Measurements from ENCODE around the gene BHLHE23.

BHLHE23 gene

GRCh38 chr20:63047946-63048345 is 41.2 kb upstream of the BHLHE23 start:
- Histone ChIP-seq H3K9me3 (ENCODE audit: control insufficient read depth, insufficient read depth, low read length) (no peaks in the 10 kb centered on the region; the same call in 1 of the 2 replicates), H3K9ac (ENCODE audit: low read depth, low read length) (no peak overlapping the region), H3K4me1 (ENCODE audit: insufficient read depth, low read length) (no peaks in the 10 kb centered on the region; the same call in 1 of the 2 replicates), H3K36me3 (ENCODE audit: insufficient read depth, low read length) (no peaks in the 10 kb centered on the region)

- H3K36me3 ChIP-seq (ENCODE audit: insufficient read depth, low read length): no peaks in the 10 kb centered on the region
These were observed 40.5 kb upstream of the BHLHE23 start for GRCh38 chr20:63047267-63047666.

GRCh38 chr20:63046841-63047240 is 40.1 kb upstream of the BHLHE23 start:
- no peak overlapping the region for H3K9ac ChIP-seq (ENCODE audit: low read depth, low read length)
- H3K36me3 ChIP-seq (ENCODE audit: insufficient read depth, low read length): no peaks in the 10 kb centered on the region
- no peaks in the 10 kb centered on the region; the same call in 1 of the 2 replicates for H3K9me3 ChIP-seq (ENCODE audit: control insufficient read depth, insufficient read depth, low read length)
- no peaks in the 10 kb centered on the region for H3K4me1 ChIP-seq (ENCODE audit: insufficient read depth, low read length)

More at GRCh38 chr20:63047267-63047666, 40.5 kb upstream of the BHLHE23 start:
- Histone ChIP-seq H3K9me3 (ENCODE audit: control insufficient read depth, insufficient read depth, low read length) (no peaks in the 10 kb centered on the region; the same call in 1 of the 2 replicates), H3K9ac (ENCODE audit: low read depth, low read length) (no peak overlapping the region), H3K4me1 (ENCODE audit: insufficient read depth, low read length) (no peaks in the 10 kb centered on the region; the same call in 1 of the 2 replicates)

- Histone ChIP-seq H3K9ac (ENCODE audit: low read depth, low read length) (no peak overlapping the region), H3K9me3 (ENCODE audit: control insufficient read depth, insufficient read depth, low read length) (no peaks in the 10 kb centered on the region; the same call in 1 of the 2 replicates), H3K4me1 (ENCODE audit: insufficient read depth, low read length) (no peaks in the 10 kb centered on the region), H3K36me3 (ENCODE audit: insufficient read depth, low read length) (no peaks in the 10 kb centered on the region)
These were observed 39.2 kb upstream of the BHLHE23 start for GRCh38 chr20:63045991-63046390.

GRCh38 chr20:63045401-63045800 is 38.6 kb upstream of the BHLHE23 start:
- H3K9me3 ChIP-seq (ENCODE audit: control insufficient read depth, insufficient read depth, low read length): no peaks in the 10 kb centered on the region; the same call in 1 of the 2 replicates
- H3K9ac ChIP-seq (ENCODE audit: low read depth, low read length): no peak overlapping the region
- no peaks in the 10 kb centered on the region for H3K4me1 ChIP-seq (ENCODE audit: insufficient read depth, low read length)
- no peaks in the 10 kb centered on the region for H3K36me3 ChIP-seq (ENCODE audit: insufficient read depth, low read length)

- Histone ChIP-seq H3K9ac (ENCODE audit: low read depth, low read length) (no peak overlapping the region), H3K4me1 (ENCODE audit: insufficient read depth, low read length) (no peaks in the 10 kb centered on the region), H3K36me3 (ENCODE audit: insufficient read depth, low read length) (no peaks in the 10 kb centered on the region), H3K9me3 (ENCODE audit: control insufficient read depth, insufficient read depth, low read length) (no peaks in the 10 kb centered on the region; the same call in 1 of the 2 replicates)
These were observed 37.8 kb upstream of the BHLHE23 start for GRCh38 chr20:63044605-63045004.

GRCh38 chr20:63044204-63044600 is 37.4 kb upstream of the BHLHE23 start:
- no peaks in the 10 kb centered on the region; the same call in 1 of the 2 replicates for H3K9me3 ChIP-seq (ENCODE audit: control insufficient read depth, insufficient read depth, low read length)
- no peak overlapping the region for H3K9ac ChIP-seq (ENCODE audit: low read depth, low read length)
- no peaks in the 10 kb centered on the region for H3K4me1 ChIP-seq (ENCODE audit: insufficient read depth, low read length)
- H3K36me3 ChIP-seq (ENCODE audit: insufficient read depth, low read length): no peaks in the 10 kb centered on the region

GRCh38 chr20:63043348-63044203 is 36.8 kb upstream of the BHLHE23 start:
- Histone ChIP-seq H3K36me3 (ENCODE audit: insufficient read depth, low read length) (no peaks in the 10 kb centered on the region), H3K9me3 (ENCODE audit: control insufficient read depth, insufficient read depth, low read length) (no peaks in the 10 kb centered on the region; the same call in 1 of the 2 replicates), H3K9ac (ENCODE audit: low read depth, low read length) (no peak overlapping the region), H3K4me1 (ENCODE audit: insufficient read depth, low read length) (no peaks in the 10 kb centered on the region)

- H3K9ac ChIP-seq (ENCODE audit: low read depth, low read length): no peak overlapping the region
- H3K36me3 ChIP-seq (ENCODE audit: insufficient read depth, low read length): no peaks in the 10 kb centered on the region
- H3K4me1 ChIP-seq (ENCODE audit: insufficient read depth, low read length): peaks cover 2% of the 10 kb centered on the region; the same call in 1 of the 2 replicates
- H3K9me3 ChIP-seq (ENCODE audit: control insufficient read depth, insufficient read depth, low read length): no peaks in the 10 kb centered on the region; the same call in 1 of the 2 replicates
These were observed 35.8 kb upstream of the BHLHE23 start for GRCh38 chr20:63042448-63043071.

- Histone ChIP-seq H3K9ac (ENCODE audit: low read depth, low read length) (no peak overlapping the region), H3K36me3 (ENCODE audit: insufficient read depth, low read length) (no peaks in the 10 kb centered on the region), H3K9me3 (ENCODE audit: control insufficient read depth, insufficient read depth, low read length) (no peaks in the 10 kb centered on the region), H3K4me1 (ENCODE audit: insufficient read depth, low read length) (peaks cover 6% of the 10 kb centered on the region)
These were observed 35.0 kb upstream of the BHLHE23 start for GRCh38 chr20:63041776-63042175.

- Histone ChIP-seq H3K4me1 (ENCODE audit: insufficient read depth, low read length) (peaks cover 18% of the 10 kb centered on the region), H3K9ac (ENCODE audit: low read depth, low read length) (no peak overlapping the region), H3K36me3 (ENCODE audit: insufficient read depth, low read length) (no peaks in the 10 kb centered on the region), H3K9me3 (ENCODE audit: control insufficient read depth, insufficient read depth, low read length) (no peaks in the 10 kb centered on the region)
These were observed 31.0 kb upstream of the BHLHE23 start for GRCh38 chr20:63037669-63038268.

- Histone ChIP-seq H3K36me3 (ENCODE audit: insufficient read depth, low read length) (no peaks in the 10 kb centered on the region), H3K9ac (ENCODE audit: low read depth, low read length) (no peak overlapping the region), H3K4me1 (ENCODE audit: insufficient read depth, low read length) (peaks cover 27% of the 10 kb centered on the region), H3K9me3 (ENCODE audit: control insufficient read depth, insufficient read depth, low read length) (no peaks in the 10 kb centered on the region)
These were observed 29.5 kb upstream of the BHLHE23 start for GRCh38 chr20:63036291-63036690.

GRCh38 chr20:63035603-63036185 is 28.9 kb upstream of the BHLHE23 start:
- Histone ChIP-seq H3K36me3 (ENCODE audit: insufficient read depth, low read length) (no peaks in the 10 kb centered on the region), H3K9me3 (ENCODE audit: control insufficient read depth, insufficient read depth, low read length) (no peaks in the 10 kb centered on the region), H3K4me1 (ENCODE audit: insufficient read depth, low read length) (peaks cover 27% of the 10 kb centered on the region), H3K9ac (ENCODE audit: low read depth, low read length) (no peak overlapping the region)
